SIG-M5 (cell line): Measurements from ENCODE around the gene FGFRL1.

ENCODE experiments used
- DNase-seq: peaks from one replicate; lab custom pipeline; 2025; lab: John Stamatoyannopoulos, UW

Gene FGFRL1

GRCh38 chr4:1023075-1023640, 11.7 kb downstream of the FGFRL1 start:
- no peak for DNase-seq

GRCh38 chr4:1023895-1024740, 12.7 kb downstream of the FGFRL1 start:
- DNase-seq, result no peak

DNA sequence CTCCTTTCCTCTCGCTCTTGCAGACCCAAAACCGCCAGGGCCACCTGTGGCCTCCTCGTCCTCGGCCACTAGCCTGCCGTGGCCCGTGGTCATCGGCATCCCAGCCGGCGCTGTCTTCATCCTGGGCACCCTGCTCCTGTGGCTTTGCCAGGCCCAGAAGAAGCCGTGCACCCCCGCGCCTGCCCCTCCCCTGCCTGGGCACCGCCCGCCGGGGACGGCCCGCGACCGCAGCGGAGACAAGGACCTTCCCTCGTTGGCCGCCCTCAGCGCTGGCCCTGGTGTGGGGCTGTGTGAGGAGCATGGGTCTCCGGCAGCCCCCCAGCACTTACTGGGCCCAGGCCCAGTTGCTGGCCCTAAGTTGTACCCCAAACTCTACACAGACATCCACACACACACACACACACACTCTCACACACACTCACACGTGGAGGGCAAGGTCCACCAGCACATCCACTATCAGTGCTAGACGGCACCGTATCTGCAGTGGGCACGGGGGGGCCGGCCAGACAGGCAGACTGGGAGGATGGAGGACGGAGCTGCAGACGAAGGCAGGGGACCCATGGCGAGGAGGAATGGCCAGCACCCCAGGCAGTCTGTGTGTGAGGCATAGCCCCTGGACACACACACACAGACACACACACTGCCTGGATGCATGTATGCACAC, 13.6 kb downstream of the FGFRL1 start:
- DNase-seq, result no peak

GRCh38 chr4:1026115-1026514, 14.7 kb downstream of the FGFRL1 start:
- no peak for DNase-seq

- DNase-seq, result no peak
Measured at GRCh38 chr4:1027219-1027914, 15.9 kb downstream of the FGFRL1 start.

DNA sequence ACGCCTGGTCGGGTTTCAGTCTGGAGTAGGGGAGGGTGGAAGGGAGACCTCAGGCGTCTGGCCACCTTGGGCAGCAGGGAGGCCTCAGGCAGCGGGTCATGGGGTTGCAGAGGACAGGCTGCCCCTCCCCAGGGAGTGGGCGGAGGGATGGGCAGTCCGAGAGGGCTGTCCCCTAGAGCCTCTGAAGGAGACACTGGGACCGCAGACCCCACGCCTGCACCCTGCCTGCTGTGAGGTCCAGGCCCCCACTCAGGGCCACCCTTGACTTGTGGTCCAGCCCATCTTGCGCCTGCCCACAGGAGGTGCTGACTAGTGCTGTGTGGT, 16.5 kb downstream of the FGFRL1 start:
- no peak for DNase-seq

DNA sequence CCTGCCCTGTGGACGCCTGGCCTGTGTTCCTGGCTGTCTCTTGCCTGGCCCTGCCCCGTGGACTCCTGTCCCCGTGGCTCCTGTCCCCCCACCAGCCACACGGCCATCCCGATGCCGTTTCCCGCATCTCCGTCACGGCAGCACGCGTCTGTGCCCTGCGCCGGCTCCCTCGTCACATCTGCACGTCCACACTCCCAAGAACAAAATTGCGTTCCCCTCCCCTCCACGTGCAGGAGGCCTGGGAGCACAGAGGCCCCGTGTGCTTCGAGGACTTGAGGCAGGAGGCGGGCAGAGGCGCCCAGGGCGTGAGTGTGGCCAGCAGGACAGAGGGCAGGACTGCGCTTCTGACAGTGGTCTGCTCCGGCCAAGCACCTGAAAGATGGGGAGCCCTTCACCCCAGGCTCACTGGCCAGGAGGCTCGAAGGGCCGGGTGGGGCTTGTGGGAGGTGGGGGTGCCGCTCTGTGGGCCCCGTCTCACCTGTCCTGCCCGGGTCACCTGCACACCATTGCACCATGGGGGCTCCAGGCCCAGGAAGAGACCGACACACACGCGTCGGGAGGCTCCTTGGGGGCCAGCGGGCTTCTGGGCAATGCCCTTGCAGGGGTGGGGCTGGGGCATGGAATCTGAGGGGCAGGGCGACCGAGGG, 17.3 kb downstream of the FGFRL1 start:
- no peak for DNase-seq

GRCh38 chr4:1029529-1029928, 18.1 kb downstream of the FGFRL1 start:
- DNase-seq, result no peak

- no peak for DNase-seq
Measured at GRCh38 chr4:1030031-1030430, 18.6 kb downstream of the FGFRL1 start.

DNA sequence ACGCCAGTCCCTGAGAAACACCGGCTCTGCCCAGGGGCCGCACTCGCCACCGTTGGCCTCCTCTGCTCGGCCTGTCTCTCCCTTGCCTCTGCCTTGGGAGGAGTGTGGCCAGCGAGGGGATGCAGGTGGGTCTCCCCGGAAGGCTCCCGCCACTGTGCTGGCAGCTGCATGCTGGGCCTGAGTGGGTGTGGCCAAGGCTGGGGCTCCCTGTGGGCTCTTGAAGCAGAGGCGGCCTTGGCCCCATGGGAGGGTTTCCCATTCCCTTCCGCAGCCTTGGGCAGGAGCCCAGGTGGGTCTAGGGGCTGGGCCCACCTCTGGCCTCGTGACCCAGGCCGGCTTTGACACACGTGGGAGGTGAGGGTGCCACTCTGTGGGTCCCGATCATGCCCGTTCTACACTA, 19.1 kb downstream of the FGFRL1 start:
- DNase-seq, result no peak

DNA sequence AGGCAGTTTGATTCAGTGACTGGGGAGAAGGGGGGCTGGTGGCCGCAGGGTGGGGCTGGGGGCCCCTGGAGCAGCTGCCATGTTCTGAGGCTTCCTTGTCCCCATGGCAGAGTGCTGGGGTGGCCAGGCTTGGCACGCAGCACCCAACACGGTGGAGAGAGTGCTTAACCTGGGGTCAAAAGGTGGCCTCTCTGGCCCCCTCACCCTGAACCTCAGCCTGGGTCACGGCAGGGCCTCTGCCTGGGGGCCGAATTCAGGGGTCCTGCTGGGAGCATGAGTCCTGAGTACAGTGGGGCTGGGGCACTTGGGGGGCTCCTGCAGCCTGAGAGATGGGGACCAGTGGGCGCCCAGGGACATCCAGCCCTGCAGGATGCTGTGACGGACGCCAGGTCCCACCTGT, 19.9 kb downstream of the FGFRL1 start:
- DNase-seq, result no peak

GRCh38 chr4:1031956-1032795, 20.8 kb downstream of the FGFRL1 start:
- no peak for DNase-seq

- no peak for DNase-seq
Measured at GRCh38 chr4:1032861-1033260, 21.4 kb downstream of the FGFRL1 start.

DNA sequence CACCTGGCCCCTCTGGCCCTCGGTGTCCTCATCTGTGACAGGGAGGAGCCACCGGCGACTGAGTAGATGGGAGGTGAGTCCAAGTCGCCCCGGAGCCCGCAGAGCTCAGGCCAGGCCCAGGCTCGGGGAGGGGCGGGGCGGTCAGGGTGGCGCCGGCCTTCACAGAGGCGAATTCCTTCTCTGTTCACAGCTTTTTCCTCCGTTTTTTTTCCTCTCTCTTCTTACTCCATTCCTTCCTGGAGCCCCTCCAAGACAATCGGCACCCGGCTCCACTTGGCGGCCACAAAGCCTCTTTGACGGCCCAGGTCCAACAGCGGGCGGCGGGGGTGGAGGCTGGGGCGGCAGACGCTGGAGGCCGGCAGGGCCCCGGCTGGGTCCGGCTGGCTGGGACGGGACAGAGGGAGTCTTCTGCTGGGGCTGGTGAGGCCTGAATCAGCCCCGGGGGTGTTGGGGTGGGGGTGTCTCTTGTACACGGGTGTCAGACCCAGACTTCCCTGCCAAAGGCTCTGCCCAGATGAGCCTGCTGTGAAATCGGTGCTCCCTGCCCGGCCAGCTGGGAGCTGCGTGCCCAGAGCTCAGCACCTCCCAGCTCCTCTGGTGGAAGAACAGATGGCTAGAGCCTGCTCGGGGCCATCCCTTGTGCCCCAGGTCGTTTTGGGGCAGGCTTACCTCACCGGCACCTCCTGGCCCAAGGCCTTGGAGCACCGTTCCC, 22.6 kb downstream of the FGFRL1 start:
- DNase-seq, result no peak

DNA sequence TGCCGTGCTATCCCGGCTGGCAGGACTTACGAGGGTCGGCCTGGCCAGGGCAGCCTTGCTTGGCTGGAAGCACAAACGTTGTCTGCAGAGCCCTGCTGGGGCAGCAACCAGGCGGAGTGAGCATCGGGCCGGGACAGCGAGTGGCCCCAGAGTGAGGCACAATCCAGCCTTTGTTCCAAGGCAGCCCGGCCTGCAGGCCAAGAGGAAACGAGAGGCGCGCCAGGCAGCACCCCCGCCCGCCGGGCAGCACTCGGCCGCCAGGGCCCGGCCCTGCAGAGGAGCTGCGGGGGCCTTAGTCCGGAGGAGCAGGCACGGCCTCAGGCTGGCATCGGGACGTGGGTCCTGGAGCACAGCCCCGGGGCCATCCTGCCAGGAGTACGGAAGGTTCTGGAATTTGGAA, 24.1 kb downstream of the FGFRL1 start:
- DNase-seq, result no peak

DNA sequence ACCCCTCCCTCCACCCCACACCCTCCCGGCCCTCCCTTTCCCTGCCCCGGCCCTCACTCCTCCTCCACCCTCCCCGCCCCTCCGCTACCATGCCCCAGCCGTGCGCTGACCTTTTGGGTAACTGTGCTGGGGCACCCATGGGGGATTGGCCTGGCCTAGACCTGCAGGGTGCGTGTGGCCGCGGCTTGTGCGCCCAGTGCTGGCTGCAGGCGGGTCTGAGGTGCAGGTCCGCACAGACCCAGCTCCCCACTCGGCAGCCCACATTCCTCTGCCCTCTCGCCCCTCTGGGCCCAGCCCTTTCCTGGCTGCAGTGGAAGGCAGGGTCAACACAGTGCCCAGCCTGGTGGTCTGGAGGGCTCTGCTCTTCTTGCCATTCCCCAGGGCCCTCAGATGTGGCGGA, 24.7 kb downstream of the FGFRL1 start:
- DNase-seq, result no peak

DNA sequence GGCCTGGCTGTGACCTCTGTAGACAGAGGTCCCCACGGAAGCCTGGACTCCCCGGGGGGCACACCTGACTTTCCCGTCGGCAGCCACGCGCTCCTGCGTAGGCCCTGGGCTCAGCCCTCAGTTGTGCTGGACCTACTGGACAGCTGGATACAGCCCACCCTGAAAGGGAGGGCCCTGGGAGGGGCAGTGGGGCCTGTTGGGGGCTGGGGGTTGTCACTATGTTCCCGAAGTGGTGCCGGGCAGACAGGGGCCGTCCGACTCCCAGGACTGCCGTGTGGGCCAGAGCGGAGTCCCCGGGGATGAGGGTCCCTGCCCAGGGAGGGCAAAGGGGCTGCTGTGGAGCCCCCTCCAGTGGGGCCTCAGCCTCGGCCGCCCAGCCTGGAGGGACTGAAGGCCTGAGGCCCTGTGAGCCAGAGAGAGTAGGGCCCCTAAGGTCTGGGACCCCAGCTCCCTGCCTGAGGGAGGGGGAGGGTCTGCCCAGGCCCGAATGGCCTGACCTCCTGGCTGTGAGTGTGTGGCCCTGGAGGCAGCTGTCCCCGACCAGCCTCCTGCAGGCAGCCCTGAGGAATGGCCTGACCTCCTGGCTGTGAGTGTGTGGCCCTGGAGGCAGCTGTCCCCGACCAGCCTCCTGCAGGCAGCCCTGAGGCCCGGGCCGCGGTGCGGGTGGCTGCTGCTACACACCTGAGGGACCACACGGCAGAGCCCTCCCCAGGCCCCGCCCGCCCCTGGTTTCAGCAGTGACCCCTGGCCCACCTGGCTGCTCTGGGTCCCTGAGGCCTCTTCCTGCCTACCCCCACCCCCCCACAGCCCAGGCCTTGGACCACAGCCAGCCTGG, 25.8 kb downstream of the FGFRL1 start:
- no peak for DNase-seq

- no peak for DNase-seq
Measured at GRCh38 chr4:1038948-1039492, 27.6 kb downstream of the FGFRL1 start.

- no peak for DNase-seq
Measured at GRCh38 chr4:1039493-1040343, 28.3 kb downstream of the FGFRL1 start.
